Activated naive CD8-positive, alpha-beta T cell treated with anti-CD3 and anti-CD28 coated beads, Interleukin-2, amount 50 U/mL, for 16 hours (primary cell): ENCODE measurements around the gene TRIP13.

Experiments used
- DNase-seq: peaks from one replicate; pipeline ENCODE4 v3.0.0-alpha.2; 2020; ENCODE audit warnings: low read depth, low spot score

Gene TRIP13

GRCh38 chr5:953535-954449 lies 61.1 kb downstream of the TRIP13 start:
- DNase-seq = no peak

GRCh38 chr5:955886-956761 lies 63.4 kb downstream of the TRIP13 start:
- no peak for DNase-seq

GRCh38 chr5:956941-957747 lies 64.5 kb downstream of the TRIP13 start:
- peak; percentile 11 for DNase-seq

GRCh38 chr5:957748-958485 lies 65.2 kb downstream of the TRIP13 start:
- no peak for DNase-seq

- DNase-seq = no peak
These were observed 66.3 kb downstream of the TRIP13 start for GRCh38 chr5:958701-959571.

GRCh38 chr5:959581-960531 lies 67.2 kb downstream of the TRIP13 start:
- no peak for DNase-seq

GRCh38 chr5:960551-960950 lies 67.9 kb downstream of the TRIP13 start:
- no peak for DNase-seq

- no peak for DNase-seq
These were observed 68.5 kb downstream of the TRIP13 start for GRCh38 chr5:961002-961710.

- DNase-seq = no peak
These were observed 69.1 kb downstream of the TRIP13 start for GRCh38 chr5:961711-962240.

GRCh38 chr5:962386-962785 lies 69.7 kb downstream of the TRIP13 start:
- no peak for DNase-seq

GRCh38 chr5:962801-963200 lies 70.1 kb downstream of the TRIP13 start:
- no peak for DNase-seq

- DNase-seq = no peak
These were observed 70.6 kb downstream of the TRIP13 start for GRCh38 chr5:963310-963672.

GRCh38 chr5:963673-964531 lies 71.2 kb downstream of the TRIP13 start:
- DNase-seq = no peak

- DNase-seq = no peak
These were observed 72.1 kb downstream of the TRIP13 start for GRCh38 chr5:964821-965220.

GRCh38 chr5:965604-966344 lies 73.1 kb downstream of the TRIP13 start:
- no peak for DNase-seq

GRCh38 chr5:966345-966710 lies 73.6 kb downstream of the TRIP13 start:
- DNase-seq = no peak
